HepG2 (cell line): ENCODE data around the gene PLLP. TPM values are rescaled to one million over a fixed set of nuclear protein-coding genes. Genes with fewer than 3 reads are reported as not detected.
A peak's percentile ranks its signal among the peaks of the same experiment; 100 is the strongest.

Experiments
- GLI4 ChIP-seq: sonication (generic); formaldehyde crosslinking; IDR thresholded peaks from 2 replicates; pipeline ENCODE4 v1.5.1; 2020; ENCODE audit warnings: missing genetic modification reagents, mild to moderate bottlenecking, moderate library complexity, borderline replicate concordance
- HHEX ChIP-seq: IDR thresholded peaks from 2 replicates; pipeline ENCODE4 v1.6.1; 2016; ENCODE audit warnings: control low read depth
- LCORL ChIP-seq, 2 experiments: fragments of 450-650 bp in 1 of 2; sonication (generic) in 1 of 2; formaldehyde crosslinking in 1 of 2; IDR thresholded peaks; 2 replicates each; pipeline versions ENCODE4 v1.5.0 to v1.6.1; 2017 to 2020; ENCODE audit warnings: antibody characterized with exemption in 1 of 2, missing genetic modification reagents in 1 of 2
- MAF1 ChIP-seq: sonication (generic); formaldehyde crosslinking; IDR thresholded peaks from 2 replicates; pipeline ENCODE4 v1.5.0; 2020; ENCODE audit warnings: missing genetic modification reagents, borderline replicate concordance
- MEIS1 ChIP-seq: sonication (generic); formaldehyde crosslinking; IDR thresholded peaks from 2 replicates; pipeline ENCODE4 v1.9.0; 2021; ENCODE audit warnings: mild to moderate bottlenecking, missing genetic modification reagents, moderate library complexity, borderline replicate concordance
- MYNN ChIP-seq: sonication (generic); formaldehyde crosslinking; IDR thresholded peaks from 2 replicates; pipeline ENCODE4 v1.4.0; 2020; ENCODE audit warnings: mild to moderate bottlenecking, low read depth, missing genetic modification reagents
- NFIC ChIP-seq: IDR thresholded peaks from 2 replicates; pipeline ENCODE4 v1.6.1; 2012; ENCODE audit warnings: mild to moderate bottlenecking, low read length, inconsistent platforms
- NFKB2 ChIP-seq: sonication (generic); formaldehyde crosslinking; IDR thresholded peaks from 2 replicates; pipeline ENCODE4 v1.4.0; 2020; ENCODE audit warnings: missing genetic modification reagents, borderline replicate concordance
- NONO ChIP-seq, 2 experiments: fragments of 450-650 bp in 1 of 2; sonication (generic) in 1 of 2; formaldehyde crosslinking in 1 of 2; IDR thresholded peaks in 1 of 2; conservative IDR thresholded peaks in 1 of 2; 2 replicates each; pipeline versions ENCODE4 v1.6.1 to v1.8.0; 2017 to 2022; ENCODE audit warnings: mild to moderate bottlenecking in 1 of 2, missing genetic modification reagents in 1 of 2, moderate library complexity in 1 of 2
- POLR2A ChIP-seq, 2 experiments: IDR thresholded peaks; 2 replicates each; pipeline ENCODE4 v1.6.1; 2011; ENCODE audit warnings: low read depth in 2 of 2, low read length in 2 of 2, mild to moderate bottlenecking in 1 of 2, moderate library complexity in 1 of 2; ENCODE audit not compliant: insufficient read depth in 1 of 2
- SAFB2 ChIP-seq: sonication (generic); formaldehyde crosslinking; IDR thresholded peaks from 2 replicates; pipeline ENCODE4 v1.5.1; 2020; ENCODE audit warnings: missing genetic modification reagents, low read depth, mild to moderate bottlenecking, borderline replicate concordance
- SMC3 ChIP-seq: IDR thresholded peaks from 2 replicates; pipeline ENCODE4 v1.6.1; 2011; ENCODE audit warnings: low read length, improper control_type of control experiment
- TSC22D2 ChIP-seq: sonication (generic); formaldehyde crosslinking; IDR thresholded peaks from 2 replicates; pipeline ENCODE4 v1.5.1; 2020; ENCODE audit warnings: missing genetic modification reagents, mild to moderate bottlenecking, borderline replicate concordance
- ZMYM2 ChIP-seq: sonication (generic); formaldehyde crosslinking; IDR thresholded peaks from 2 replicates; pipeline ENCODE4 v1.8.0; 2022; ENCODE audit warnings: mild to moderate bottlenecking, missing genetic modification reagents
- ZNF24 ChIP-seq: fragments of 450-650 bp; IDR thresholded peaks from 2 replicates; pipeline ENCODE4 v1.6.1; 2017; ENCODE audit warnings: antibody characterized with exemption, mild to moderate bottlenecking
- ZNF282 ChIP-seq: fragments of 450-650 bp; IDR thresholded peaks from 2 replicates; pipeline ENCODE4 v1.6.1; 2018; ENCODE audit not compliant: partially characterized antibody
- ZNF530 ChIP-seq: sonication (generic); formaldehyde crosslinking; IDR thresholded peaks from 2 replicates; pipeline ENCODE4 v1.5.0; 2020; ENCODE audit warnings: low read depth, mild to moderate bottlenecking, missing genetic modification reagents
- polyA plus RNA-seq, 8 experiments: library from polyadenylated mRNA; depleted of rRNA in 3 of 8; stranded (reverse) in 7 of 8; unstranded in 1 of 8; fragments of >200 nt; fragmentation: Illumina TruSeq in 4 of 8; extraction: Trizol in 4 of 8; gene quantifications; 2 replicates each; pipeline versions ENCODE4 v1.2.1 to v1.2.3, GENCODE V29; 2011 to 2016; ENCODE audit warnings: low read depth in 4 of 8, missing spikeins in 1 of 8, mixed read lengths in 1 of 8; ENCODE audit not compliant: insufficient read depth in 1 of 8
- total RNA-seq, 5 experiments: library from RNA; depleted of rRNA; stranded (reverse); fragments of >200 nt; fragmentation: Illumina TruSeq; extraction: Trizol; gene quantifications; 2 replicates each; pipeline ENCODE4 v1.2.3, GENCODE V29; 2016; ENCODE audit warnings: low read depth in 1 of 5
- TF ChIP-seq, protein P1 (sequence below): sonication (generic); formaldehyde crosslinking; IDR thresholded peaks from 2 replicates; pipeline ENCODE4 v1.5.0; 2020; ENCODE audit warnings: missing genetic modification reagents, mild to moderate bottlenecking, borderline replicate concordance
- TF ChIP-seq, protein P2 (sequence below): sonication (generic); formaldehyde crosslinking; conservative IDR thresholded peaks from 2 replicates; pipeline ENCODE4 v1.4.0; 2020; ENCODE audit warnings: missing genetic modification reagents
- TF ChIP-seq, protein P3 (sequence below): sonication (generic); formaldehyde crosslinking; IDR thresholded peaks from 2 replicates; pipeline ENCODE4; 2020; ENCODE audit warnings: missing genetic modification reagents, mild to moderate bottlenecking, borderline replicate concordance
- TF ChIP-seq, protein P4 (sequence below): sonication (generic); formaldehyde crosslinking; IDR thresholded peaks from 2 replicates; pipeline ENCODE4 v1.4.0; 2020; ENCODE audit warnings: missing genetic modification reagents

PLLP gene
- total and polyA plus RNA-seq, 2 of the 13 experiments (the other 11 are each of a cell fraction or from before 2014, with no cell fraction given): 60.6 to 127 TPM

DNA sequence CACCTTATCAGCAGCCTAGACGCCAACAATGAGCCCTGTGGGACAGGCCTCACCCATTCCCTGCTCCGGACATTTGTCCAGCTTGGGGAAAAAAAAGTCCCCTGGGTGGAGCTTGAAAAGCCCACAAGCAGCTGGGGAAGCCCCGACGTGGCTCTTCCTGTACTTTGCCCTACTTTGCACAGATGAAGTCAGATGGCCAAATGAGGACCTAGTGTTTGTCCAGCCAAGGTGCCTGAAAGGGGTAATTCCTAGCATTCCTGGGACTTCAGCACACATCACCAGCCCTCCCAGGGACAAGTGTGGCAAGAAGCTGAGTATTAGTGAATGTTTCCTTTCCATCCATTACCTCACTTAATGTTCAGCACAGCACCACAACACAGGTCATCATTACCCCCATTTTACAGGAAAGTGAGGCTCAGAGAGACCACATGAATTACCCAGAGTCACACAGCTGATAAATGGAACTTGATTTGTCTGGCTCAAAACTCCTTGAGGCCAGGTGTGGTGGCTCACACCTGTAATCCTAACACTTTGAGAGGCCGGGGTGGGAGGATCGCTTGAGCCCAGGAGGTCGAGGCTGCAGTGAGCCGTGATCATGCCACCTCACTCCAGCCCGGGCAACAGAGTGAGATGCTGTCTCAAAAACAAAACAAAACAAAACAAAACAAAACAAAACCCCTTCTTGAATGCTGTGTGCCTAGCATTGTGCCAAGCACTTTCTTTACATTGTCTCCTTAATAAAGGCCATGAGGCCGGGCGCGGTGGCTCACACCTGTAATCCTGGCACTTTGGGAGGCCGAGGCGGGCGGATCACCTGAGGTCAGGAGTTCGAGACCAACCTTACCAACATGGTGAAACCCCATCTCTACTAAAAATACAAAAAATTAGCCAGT is 19.9 kb upstream of the PLLP start (continued):
- TF ChIP-seq, protein P1, sequence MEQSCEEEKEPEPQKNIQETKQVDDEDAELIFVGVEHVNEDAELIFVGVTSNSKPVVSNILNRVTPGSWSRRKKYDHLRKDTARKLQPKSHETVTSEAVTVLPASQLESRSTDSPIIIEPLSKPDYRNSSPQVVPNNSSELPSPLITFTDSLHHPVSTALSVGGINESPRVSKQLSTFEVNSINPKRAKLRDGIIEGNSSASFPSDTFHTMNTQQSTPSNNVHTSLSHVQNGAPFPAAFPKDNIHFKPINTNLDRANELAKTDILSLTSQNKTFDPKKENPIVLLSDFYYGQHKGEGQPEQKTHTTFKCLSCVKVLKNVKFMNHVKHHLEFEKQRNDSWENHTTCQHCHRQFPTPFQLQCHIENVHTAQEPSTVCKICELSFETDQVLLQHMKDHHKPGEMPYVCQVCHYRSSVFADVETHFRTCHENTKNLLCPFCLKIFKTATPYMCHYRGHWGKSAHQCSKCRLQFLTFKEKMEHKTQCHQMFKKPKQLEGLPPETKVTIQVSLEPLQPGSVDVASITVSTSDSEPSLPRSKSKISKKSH (CRISPR knock-in tag): no peak
- TF ChIP-seq, protein P2, sequence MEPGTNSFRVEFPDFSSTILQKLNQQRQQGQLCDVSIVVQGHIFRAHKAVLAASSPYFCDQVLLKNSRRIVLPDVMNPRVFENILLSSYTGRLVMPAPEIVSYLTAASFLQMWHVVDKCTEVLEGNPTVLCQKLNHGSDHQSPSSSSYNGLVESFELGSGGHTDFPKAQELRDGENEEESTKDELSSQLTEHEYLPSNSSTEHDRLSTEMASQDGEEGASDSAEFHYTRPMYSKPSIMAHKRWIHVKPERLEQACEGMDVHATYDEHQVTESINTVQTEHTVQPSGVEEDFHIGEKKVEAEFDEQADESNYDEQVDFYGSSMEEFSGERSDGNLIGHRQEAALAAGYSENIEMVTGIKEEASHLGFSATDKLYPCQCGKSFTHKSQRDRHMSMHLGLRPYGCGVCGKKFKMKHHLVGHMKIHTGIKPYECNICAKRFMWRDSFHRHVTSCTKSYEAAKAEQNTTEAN (CRISPR knock-in tag): peak; percentile 90
- TF ChIP-seq, protein P3, sequence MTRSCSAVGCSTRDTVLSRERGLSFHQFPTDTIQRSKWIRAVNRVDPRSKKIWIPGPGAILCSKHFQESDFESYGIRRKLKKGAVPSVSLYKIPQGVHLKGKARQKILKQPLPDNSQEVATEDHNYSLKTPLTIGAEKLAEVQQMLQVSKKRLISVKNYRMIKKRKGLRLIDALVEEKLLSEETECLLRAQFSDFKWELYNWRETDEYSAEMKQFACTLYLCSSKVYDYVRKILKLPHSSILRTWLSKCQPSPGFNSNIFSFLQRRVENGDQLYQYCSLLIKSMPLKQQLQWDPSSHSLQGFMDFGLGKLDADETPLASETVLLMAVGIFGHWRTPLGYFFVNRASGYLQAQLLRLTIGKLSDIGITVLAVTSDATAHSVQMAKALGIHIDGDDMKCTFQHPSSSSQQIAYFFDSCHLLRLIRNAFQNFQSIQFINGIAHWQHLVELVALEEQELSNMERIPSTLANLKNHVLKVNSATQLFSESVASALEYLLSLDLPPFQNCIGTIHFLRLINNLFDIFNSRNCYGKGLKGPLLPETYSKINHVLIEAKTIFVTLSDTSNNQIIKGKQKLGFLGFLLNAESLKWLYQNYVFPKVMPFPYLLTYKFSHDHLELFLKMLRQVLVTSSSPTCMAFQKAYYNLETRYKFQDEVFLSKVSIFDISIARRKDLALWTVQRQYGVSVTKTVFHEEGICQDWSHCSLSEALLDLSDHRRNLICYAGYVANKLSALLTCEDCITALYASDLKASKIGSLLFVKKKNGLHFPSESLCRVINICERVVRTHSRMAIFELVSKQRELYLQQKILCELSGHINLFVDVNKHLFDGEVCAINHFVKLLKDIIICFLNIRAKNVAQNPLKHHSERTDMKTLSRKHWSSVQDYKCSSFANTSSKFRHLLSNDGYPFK (CRISPR knock-in tag): no peak
- TF ChIP-seq ZNF530: no peak
- TF ChIP-seq ZMYM2 (CRISPR knock-in tag): peak; percentile 76
- TF ChIP-seq GLI4 (CRISPR knock-in tag): no peak
- TF ChIP-seq NFKB2 (CRISPR knock-in tag): no peak
- no peak for TF ChIP-seq MYNN (CRISPR knock-in tag)
- no peak for TF ChIP-seq ZNF282
- TF ChIP-seq ZNF24: peak; percentile 59; the same call in 1 of the 2 replicates
- peak; percentile 51; the same call in 1 of the 2 replicates for TF ChIP-seq NFIC
- 0 out of 2 replicates have a peak, but pooled peaks have one; percentile 56 for TF ChIP-seq HHEX (CRISPR knock-in tag)
- peak; percentile 85; the same call in 1 of the 2 replicates for TF ChIP-seq LCORL (IDR thresholded peaks at IDR 0.05)
- TF ChIP-seq LCORL (CRISPR knock-in tag; IDR thresholded peaks at IDR 0.05): peak; percentile 100
- TF ChIP-seq NONO (IDR thresholded peaks at IDR 0.05): no peak
- TF ChIP-seq NONO (CRISPR knock-in tag; conservative IDR thresholded peaks at IDR 0.05): peak; percentile 43; the same call in 1 of the 2 replicates
- peak in 1 of 2 experiments; percentile 64; a peak in 2 of 4 replicates for TF ChIP-seq POLR2A (IDR thresholded peaks at IDR 0.05; ENCODE audit: insufficient read depth in 1 of 2, low read depth in 2 of 2, low read length in 2 of 2)
- TF ChIP-seq SAFB2 (CRISPR knock-in tag): no peak; the same call in 1 of the 2 replicates
- TF ChIP-seq SMC3: peak; percentile 46
- peak; percentile 54 for TF ChIP-seq MEIS1 (CRISPR knock-in tag)
- TF ChIP-seq MAF1 (CRISPR knock-in tag): no peak
- TF ChIP-seq TSC22D2: no peak; the same call in 1 of the 2 replicates
- TF ChIP-seq, protein P4, sequence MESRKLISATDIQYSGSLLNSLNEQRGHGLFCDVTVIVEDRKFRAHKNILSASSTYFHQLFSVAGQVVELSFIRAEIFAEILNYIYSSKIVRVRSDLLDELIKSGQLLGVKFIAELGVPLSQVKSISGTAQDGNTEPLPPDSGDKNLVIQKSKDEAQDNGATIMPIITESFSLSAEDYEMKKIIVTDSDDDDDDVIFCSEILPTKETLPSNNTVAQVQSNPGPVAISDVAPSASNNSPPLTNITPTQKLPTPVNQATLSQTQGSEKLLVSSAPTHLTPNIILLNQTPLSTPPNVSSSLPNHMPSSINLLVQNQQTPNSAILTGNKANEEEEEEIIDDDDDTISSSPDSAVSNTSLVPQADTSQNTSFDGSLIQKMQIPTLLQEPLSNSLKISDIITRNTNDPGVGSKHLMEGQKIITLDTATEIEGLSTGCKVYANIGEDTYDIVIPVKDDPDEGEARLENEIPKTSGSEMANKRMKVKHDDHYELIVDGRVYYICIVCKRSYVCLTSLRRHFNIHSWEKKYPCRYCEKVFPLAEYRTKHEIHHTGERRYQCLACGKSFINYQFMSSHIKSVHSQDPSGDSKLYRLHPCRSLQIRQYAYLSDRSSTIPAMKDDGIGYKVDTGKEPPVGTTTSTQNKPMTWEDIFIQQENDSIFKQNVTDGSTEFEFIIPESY (CRISPR knock-in tag): peak; percentile 15; the same call in 1 of the 2 replicates
